CD4-positive, alpha-beta T cell treated with Interferon gamma for 1 hour (primary cell): ENCODE data around the gene RNF180.
"Not testable (repeated sequence)": the region's sequence is repeated elsewhere in the genome, so short reads cannot be mapped to it uniquely, and the experiment has no call there.

Source experiments
- DNase-seq: peaks from one replicate; pipeline ENCODE4 v3.0.0-alpha.2; 2020

Gene RNF180

DNA sequence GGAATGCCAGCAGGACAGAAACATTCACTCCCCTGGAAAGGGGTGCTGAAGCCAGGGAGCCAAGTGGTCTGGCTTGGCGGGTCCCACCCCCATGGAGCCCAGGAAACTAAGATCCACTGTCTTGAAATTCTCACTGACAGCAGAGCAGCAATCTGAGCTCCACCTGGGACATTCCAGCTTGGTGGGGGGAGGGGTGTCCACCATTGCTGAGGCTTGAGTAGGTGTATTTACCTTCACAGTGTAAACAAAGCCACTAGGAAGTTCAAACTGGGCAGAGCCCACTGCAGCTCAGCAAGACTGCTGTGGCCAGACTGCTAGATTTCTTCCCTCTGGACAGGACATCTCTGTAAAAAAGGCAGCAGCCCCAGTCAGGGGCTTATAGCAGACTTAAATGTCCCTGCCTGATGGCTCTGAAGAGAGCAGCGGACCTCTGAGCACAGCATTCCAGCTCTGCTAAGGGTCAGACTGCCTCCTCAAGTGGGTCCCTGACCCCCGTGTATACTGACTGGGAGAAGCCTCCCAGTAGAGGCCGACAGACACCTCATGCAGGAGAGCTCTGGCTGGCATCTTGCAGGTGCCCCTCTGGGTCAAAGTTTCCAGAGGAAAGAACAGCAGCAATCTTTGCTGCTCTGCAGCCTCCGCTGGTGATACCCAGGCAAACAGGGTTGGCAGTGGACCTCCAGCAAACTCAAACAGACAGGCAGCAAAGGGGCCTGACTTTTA, 241.6 kb downstream of the RNF180 start:
- DNase-seq: not testable (repeated sequence)

DNA sequence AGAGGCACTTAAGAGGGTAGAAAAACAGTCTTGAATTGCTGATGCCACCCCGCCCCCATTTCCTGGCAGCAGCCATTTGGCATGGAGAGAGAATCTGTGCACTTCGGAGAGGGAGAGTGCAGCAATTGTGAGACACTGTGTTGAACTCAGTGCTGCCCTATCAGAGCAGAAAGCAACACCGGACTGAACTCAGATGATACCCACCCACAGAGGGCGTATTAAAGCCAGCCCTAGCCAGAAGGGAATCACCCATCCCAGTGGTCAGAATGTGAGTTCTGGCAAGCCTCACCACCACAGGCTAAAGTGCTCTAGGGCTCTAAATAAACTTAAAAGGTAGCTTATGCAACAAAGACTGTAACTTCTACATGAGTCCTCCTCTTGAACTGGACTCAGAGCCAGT, 251.7 kb downstream of the RNF180 start:
- no peak for DNase-seq

DNA sequence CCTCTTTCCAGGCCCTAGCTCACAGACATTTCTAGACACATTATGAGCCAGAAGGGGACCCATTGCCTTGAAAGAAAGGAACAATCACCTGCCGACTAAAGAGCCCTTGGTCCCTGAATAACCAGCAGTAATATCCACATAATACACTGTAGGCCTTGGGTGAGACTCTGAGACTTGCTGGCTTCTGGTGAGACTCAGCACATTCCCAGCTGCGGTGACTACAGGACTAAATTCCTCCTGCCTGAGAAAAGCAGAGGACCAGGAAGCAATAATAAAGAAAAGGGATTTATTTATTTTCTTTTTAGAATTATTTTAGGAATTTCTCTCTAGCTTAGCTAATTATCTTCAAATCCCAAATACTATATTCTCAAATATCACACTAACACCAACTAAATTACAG, 252.4 kb downstream of the RNF180 start:
- no peak for DNase-seq
